Astrocyte of the spinal cord (primary cell): Measurements from ENCODE around the gene SPON1.

Experiments
- DNase-seq: peaks from one replicate; pipeline ENCODE4 v3.0.0; 2011; ENCODE audit warnings: low read depth, low spot score
- H3K4me3 ChIP-seq: 2 replicates; pipeline ENCODE4 v1.5.1; 2011; ENCODE audit warnings: low read depth, mild to moderate bottlenecking, low read length, moderate library complexity
- in situ Hi-C: cut with HindIII; loops from 2 replicates; pipeline ENCODE4 v1.10.0; 2017; ENCODE audit warnings: low sequenced_read_pairs
- TF ChIP-seq, protein P1 (sequence below): IDR thresholded peaks from 2 replicates; pipeline ENCODE4 v1.5.1; 2012; ENCODE audit warnings: low read depth, mild to moderate bottlenecking, low read length, inconsistent platforms

SPON1 gene

DNA sequence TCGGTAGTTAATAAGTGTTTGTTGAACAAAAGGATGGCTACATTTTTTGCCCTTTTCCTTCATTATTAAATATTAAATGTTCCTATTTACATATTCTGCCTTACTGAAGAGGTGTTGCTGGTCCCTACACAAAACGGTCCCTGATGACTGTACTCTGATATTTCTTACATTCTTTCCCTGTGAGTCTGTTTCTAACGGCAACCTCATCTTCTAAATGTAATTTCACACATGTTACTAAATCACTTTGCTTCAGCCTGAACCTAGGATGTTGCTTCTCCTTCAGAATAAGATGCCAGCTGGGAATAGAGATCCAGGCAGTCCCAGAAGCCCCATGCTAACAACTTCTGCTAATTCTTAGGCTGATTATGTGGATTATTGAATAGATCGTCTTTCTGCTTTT is 50.3 kb downstream of the SPON1 start:
- TF ChIP-seq, protein P1, sequence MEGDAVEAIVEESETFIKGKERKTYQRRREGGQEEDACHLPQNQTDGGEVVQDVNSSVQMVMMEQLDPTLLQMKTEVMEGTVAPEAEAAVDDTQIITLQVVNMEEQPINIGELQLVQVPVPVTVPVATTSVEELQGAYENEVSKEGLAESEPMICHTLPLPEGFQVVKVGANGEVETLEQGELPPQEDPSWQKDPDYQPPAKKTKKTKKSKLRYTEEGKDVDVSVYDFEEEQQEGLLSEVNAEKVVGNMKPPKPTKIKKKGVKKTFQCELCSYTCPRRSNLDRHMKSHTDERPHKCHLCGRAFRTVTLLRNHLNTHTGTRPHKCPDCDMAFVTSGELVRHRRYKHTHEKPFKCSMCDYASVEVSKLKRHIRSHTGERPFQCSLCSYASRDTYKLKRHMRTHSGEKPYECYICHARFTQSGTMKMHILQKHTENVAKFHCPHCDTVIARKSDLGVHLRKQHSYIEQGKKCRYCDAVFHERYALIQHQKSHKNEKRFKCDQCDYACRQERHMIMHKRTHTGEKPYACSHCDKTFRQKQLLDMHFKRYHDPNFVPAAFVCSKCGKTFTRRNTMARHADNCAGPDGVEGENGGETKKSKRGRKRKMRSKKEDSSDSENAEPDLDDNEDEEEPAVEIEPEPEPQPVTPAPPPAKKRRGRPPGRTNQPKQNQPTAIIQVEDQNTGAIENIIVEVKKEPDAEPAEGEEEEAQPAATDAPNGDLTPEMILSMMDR = no peak
- H3K4me3 ChIP-seq = no peak overlapping the region
- in situ Hi-C loops = no loop called here
- DNase-seq = peak; percentile 15

DNA sequence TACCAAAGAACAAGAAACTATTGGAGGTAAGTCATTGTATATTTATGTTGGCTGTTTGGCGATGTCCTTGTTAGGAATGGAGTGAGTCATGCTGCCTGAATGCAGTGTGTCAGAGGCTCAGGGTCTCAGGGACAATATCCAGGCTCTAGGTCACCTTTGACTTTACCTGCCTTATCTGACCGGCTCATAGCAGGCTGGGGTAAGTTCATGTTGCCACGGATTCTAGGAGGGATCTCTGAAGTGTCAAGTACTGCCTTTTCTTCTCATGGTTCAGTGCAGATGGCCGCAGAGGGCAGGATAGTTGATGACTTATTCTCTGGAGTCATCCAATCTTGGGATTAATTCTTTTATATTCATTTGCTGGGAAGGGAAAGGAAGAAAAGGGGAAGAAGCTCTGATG is 53.2 kb downstream of the SPON1 start:
- H3K4me3 ChIP-seq = no peak overlapping the region
- DNase-seq = peak; percentile 53
- TF ChIP-seq, protein P1 = no peak
- in situ Hi-C loops = no loop called here

DNA sequence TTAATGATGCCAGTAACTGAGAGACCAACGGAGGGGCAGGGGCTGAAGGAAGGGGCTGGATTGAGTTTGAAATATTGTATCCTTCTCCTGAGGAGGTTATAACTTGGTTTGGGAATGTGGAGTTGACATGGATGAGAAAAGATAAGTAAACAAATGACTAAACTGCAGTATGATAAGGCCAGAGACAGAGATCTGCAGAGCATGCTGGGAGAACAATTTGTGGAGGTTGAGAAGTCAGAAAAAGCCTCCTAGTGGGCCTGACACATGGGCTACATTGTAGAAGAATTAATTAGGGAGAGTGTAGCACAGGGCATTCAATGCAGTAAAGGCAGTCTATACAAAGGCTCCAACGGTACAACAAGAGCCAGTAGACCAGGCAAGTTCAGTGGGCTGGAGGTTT is 55.9 kb downstream of the SPON1 start:
- H3K4me3 ChIP-seq = no peak overlapping the region
- in situ Hi-C loops = no loop called here
- TF ChIP-seq, protein P1 = no peak
- no peak for DNase-seq

DNA sequence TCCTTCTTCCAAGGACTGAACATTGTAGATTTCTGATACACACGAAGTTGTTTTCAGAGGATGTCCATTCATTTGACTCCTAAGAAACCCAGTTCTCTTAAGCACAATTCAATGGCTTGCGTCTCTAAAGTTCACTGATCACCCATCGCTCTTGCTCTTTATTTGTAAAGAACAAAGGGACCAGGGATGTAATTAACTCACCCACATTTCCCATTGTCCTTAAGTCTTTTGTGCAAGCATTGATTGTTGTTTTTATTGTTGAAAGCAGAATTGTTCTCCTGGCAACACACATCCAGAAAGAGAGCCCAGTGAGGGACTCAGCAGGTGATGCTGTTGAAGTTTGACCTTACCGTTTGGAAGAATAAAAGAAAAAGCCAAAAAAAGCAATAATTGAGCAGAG is 59.2 kb downstream of the SPON1 start:
- no peak overlapping the region for H3K4me3 ChIP-seq
- in situ Hi-C loops = no loop called here
- no peak for DNase-seq
- TF ChIP-seq, protein P1 = no peak

DNA sequence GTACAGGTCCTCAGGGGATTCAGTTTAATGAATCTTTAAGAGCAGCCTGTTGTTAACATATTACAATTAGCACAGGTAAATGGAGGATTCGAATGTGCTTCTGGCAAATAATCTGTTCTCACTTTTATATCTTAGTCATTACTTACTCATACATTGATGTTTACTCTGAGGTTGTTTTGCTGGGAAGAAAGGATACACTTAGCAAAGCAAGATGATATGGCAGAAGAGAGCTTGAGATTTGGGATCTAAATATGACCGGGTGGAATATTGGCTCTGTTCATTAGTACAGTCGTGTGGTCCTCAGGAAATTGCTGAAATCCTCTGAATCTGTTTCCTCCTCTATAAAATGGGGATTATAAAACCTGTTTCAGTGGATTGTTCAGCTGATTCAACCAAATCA is 59.7 kb downstream of the SPON1 start:
- TF ChIP-seq, protein P1 = no peak
- no peak overlapping the region for H3K4me3 ChIP-seq
- DNase-seq = no peak
- in situ Hi-C loops = no loop called here

DNA sequence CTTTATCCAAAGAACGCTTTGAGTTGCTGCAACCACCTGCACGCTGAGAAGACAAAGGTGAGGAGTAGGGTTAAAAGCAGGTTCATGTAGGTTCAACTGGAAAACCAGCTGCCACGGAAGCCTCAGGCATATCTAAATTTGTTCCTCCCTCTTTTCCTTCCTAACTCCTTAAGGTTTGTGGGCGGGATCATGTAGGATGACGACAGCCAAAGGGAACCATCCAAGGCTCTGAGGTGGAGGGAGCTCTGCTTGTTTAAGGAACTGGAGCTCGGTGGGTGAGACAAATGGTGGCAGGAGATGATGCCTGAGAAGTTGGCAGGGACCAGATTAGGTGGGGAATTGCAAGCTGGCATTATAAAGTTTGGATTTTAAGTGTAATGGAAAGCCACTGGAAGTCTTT is 60.3 kb downstream of the SPON1 start:
- no peak overlapping the region for H3K4me3 ChIP-seq
- DNase-seq = no peak
- in situ Hi-C loops = no loop called here
- TF ChIP-seq, protein P1 = no peak

DNA sequence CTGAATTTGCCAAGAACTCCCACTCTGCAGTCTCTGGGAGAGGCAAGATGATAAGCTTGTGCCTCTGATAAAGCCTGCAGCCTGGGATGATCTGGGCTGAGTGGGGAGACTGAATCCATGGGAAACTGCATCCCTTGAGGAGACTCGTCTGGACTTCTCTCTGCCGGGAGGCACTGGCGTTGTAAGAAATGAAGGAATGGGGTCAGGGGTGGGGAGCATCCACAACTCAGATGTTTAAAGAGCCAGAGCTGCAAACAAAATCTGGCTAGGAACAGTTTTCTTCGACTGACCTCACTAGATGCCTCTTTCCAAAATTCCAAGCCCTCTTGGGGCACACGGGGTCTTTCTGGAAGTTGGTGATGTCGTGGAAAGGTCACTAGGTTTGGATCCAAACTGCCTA is 64.4 kb downstream of the SPON1 start:
- in situ Hi-C loops = no loop called here
- TF ChIP-seq, protein P1 = no peak
- DNase-seq = no peak
- H3K4me3 ChIP-seq = no peak overlapping the region
